Measurements from ENCODE around the gene RAET1E.

Gene RAET1E

GRCh38 chr6:149903938-149904611 is 6.2 kb upstream of the RAET1E start:
- no peak for TF ChIP-seq CTCF (IDR thresholded peaks at IDR 0.05; ENCODE audit: low read depth, low read length)
- H3K4me3 ChIP-seq (ENCODE audit: low read depth, low read length) = no peak overlapping the region

- TF ChIP-seq CTCF (IDR thresholded peaks at IDR 0.05; ENCODE audit: low read depth, low read length) = no peak
- H3K4me3 ChIP-seq (ENCODE audit: low read depth, low read length) = no peak overlapping the region
Measured at GRCh38 chr6:149901444-149902140, 3.7 kb upstream of the RAET1E start.

- H3K4me3 ChIP-seq (ENCODE audit: low read depth, low read length) = no peak overlapping the region
- TF ChIP-seq CTCF (IDR thresholded peaks at IDR 0.05; ENCODE audit: low read depth, low read length) = no peak
Measured at GRCh38 chr6:149900620-149901443, 2.9 kb upstream of the RAET1E start.

- TF ChIP-seq CTCF (IDR thresholded peaks at IDR 0.05; ENCODE audit: low read depth, low read length) = no peak
- no peak overlapping the region for H3K4me3 ChIP-seq (ENCODE audit: low read depth, low read length)
Measured at GRCh38 chr6:149899926-149900619, 2.2 kb upstream of the RAET1E start.

GRCh38 chr6:149899486-149899885 is 1.6 kb upstream of the RAET1E start:
- no peak overlapping the region for H3K4me3 ChIP-seq (ENCODE audit: low read depth, low read length)

GRCh38 chr6:149898966-149899365 is 1.1 kb upstream of the RAET1E start:
- no peak overlapping the region for H3K4me3 ChIP-seq (ENCODE audit: low read depth, low read length)
- TF ChIP-seq CTCF (IDR thresholded peaks at IDR 0.05; ENCODE audit: low read depth, low read length) = no peak

More at GRCh38 chr6:149899486-149899885, 1.6 kb upstream of the RAET1E start:
- no peak for TF ChIP-seq CTCF (IDR thresholded peaks at IDR 0.05; ENCODE audit: low read depth, low read length)
